Limb (tissue), 2 donors: ENCODE results near the gene CENPO.
A peak's percentile ranks its signal among the peaks of the same experiment; 100 is the strongest.

Experiments used
- DNase-seq, 2 donors: peaks; one replicate each; pipeline ENCODE4 v3.0.0-alpha.2; 2016; ENCODE audit errors: extremely low spot score in 2 of 2

Gene CENPO, protein sequence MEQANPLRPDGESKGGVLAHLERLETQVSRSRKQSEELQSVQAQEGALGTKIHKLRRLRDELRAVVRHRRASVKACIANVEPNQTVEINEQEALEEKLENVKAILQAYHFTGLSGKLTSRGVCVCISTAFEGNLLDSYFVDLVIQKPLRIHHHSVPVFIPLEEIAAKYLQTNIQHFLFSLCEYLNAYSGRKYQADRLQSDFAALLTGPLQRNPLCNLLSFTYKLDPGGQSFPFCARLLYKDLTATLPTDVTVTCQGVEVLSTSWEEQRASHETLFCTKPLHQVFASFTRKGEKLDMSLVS

DNA sequence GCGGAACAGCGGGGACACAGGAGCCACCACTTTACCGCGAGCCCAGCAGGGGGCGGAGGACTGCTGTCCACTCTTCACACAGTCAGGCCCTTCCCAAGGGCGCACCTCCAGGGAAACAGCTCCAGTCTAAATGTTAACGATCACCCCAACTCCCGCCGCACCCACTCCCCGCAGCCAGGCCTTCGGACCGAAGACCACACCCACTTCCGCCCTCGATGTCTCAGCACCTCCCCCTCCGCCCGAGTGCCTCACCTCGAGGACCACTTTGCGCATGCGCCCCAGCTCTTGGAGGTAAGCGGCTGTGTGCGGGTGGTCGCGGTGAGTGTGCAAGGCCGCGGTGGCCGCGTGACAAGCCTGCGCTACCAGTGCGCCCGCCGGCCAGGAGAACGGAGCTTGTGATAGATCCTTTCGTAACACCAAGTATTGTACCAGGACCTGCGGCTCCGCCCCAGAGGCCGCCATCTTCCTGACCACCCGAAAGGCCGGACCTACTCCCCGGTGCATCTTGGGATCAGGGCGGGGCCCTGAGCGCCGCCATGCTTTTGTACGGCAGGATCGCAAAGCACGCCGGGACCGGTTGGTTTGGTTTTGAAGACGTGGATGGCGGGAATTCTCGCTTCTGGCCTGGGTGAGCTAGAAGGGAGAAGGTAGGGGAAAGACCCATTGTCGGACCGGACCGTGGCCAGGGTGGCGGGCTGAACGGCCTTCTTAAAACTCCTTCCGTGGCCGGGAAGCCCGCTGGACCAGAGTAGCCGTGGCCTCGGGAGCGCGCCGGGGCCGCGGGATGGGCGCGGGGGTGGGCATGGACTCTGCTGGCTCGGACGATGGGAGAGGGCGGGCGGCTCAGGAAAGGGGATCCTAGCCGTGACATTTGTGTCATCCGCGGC, at the start of gene CENPO, which contains the start of gene PTRHD1:
Gene CENPO, plus strand, starts transcription at position 552 of the 887 bp plus-strand sequence. CDS start 495 bp downstream, outside the sequence.
Gene PTRHD1, minus strand, starts transcription at position 518 of the 887 bp plus-strand sequence. Its CDS starts 14 bp downstream, at position 504.
- peak; percentile 97 to 98 for DNase-seq

DNA sequence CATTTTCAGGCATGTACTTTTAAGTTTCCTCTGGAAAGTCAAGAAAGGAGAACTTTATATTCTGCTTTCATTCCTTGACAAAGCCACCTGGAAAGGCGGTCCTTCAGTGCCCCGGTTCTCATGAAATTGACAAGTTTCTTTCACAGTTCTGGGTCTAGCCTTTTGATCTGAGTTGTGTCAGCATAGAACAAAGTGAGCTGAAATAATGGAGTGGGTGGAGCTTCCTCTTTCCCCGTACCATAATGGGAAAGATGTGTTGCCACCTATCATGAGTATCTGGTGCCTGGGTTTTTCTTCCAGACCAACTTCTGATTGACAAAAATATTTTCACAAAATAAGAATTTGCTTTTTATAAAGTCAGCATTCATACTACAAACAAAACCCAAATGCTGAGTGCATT, 49.3 kb upstream of the CENPO start:
- DNase-seq = no peak

- DNase-seq = no peak
Measured at GRCh38 chr2:24744356-24744755, 48.9 kb upstream of the CENPO start.

- no peak for DNase-seq
Measured at GRCh38 chr2:24745825-24746224, 47.4 kb upstream of the CENPO start.

GRCh38 chr2:24747299-24747698, 45.9 kb upstream of the CENPO start:
- DNase-seq = no peak

DNA sequence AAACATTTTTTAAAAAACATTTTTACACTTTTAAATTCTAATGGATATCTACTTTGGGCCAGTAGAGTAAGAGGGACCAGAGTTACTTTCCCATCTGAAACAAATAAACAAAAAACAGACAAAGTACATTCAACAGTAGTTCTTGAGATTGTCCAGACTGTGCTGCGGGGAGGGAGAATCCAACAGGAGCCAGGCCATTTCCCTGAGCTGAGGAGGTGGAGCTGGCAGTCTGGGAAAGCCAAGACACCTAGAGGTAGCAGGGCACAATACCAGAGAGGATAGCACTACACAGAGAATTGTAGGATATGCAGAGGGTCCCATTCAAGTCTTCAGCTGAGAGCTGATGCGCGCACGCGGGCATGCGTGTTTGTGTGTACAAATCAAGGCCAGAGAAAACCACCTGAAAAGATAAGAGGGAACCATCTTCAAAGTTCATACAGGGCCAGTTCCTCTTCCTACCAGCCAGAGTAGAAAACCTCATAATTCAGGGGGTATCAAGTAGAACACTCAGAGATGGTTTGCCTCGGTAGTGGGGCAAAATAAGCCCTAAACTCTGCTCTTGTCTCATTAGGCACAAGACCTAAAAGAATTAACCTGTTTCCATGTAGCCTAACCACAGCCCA, 44.0 kb upstream of the CENPO start:
- no peak for DNase-seq

- no peak for DNase-seq
Measured at GRCh38 chr2:24754985-24755705, 38.1 kb upstream of the CENPO start.

GRCh38 chr2:24756789-24757188, 36.4 kb upstream of the CENPO start:
- no peak for DNase-seq

DNA sequence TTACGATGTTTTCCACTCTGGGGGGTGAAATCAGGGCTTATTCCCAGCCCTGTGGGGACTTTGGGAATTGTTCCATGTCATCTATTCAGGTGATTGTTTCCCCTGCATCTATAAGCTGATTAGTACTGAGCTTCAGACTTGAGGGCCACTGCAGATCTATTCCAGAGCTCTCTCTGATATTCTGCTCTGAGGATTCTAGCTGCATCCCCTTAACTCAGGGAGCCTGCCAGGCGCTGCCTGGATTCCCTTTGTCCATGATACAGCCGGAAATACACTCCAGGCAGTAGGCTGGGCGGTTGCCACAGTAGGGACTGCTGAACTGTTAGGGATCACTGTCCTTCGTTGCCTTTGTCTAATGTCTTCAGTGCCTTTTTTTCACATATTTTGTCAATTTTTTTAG, 31.4 kb upstream of the CENPO start:
- no peak for DNase-seq

DNA sequence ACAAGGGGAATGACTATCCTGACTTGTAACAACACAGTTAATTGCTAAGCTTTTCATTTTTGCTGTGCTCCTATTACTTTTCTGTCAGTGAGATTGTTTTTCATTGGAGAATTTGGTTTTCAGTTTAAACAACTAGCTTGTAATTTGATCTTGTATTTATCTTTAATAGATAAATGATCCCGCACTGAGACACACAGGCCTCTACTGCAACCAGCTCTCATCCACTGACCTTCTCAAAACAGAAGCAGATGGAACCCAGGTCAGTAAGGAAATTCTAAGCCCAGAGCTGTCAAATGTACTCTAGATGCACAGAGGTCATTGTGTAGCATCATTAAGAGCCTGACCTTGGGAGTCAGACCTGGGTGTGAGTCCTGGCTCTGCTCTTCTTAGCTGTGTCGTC, 30.7 kb upstream of the CENPO start:
- no peak for DNase-seq

DNA sequence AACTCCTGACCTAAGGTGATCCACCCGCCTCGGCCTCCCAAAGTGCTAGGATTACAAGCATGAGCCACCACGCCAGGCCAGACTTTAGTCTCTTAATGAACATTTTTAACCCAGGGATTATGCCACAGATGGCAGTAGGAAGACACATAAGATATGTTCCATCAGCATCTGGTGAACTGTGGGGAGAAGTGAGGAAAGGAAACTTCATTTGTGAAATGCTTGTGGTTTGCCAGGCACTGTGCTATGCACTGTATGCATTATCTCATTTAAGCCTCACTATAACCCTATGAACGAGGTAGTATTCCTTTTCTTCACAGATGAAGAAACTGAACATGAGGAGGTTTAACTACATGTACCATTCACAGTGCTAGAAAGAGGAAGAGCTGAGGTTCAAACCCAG, 29.4 kb upstream of the CENPO start:
- no peak for DNase-seq

DNA sequence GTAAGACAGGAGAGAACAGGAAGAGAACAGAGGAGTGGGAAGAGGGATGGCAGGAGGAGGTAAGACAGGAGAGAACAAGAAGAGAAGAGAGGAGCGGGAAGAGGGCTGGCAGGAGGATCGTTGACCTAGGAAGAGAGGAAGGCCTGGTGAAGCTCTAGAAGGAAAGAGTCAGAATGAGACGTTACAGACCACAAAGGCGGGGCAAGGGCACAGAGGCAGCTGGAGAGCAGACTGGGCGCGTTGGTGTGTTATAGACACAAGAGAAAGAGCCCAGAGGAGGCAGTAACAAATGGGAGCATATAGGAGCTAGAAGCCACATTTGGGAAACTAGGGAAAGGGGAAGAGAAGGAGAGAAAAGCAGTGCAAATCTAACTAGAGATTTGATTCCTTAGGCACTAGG, 26.6 kb upstream of the CENPO start:
- no peak for DNase-seq

DNA sequence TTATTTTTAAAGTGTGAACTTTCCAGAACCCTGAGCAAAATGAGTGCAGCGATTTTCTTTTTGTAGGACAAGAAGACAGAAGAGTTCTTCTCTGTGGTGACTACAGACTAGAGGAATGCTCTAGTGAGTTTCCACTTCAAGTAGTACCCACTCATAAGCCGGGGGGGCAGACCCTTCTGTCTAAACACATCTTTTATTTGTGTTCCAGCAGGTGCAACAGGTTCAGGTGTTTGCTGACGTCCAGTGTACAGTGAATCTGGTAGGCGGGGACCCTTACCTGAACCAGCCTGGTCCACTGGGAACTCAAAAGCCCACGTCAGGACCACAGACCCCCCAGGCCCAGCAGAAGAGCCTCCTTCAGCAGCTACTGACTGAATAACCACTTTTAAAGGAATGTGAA, 25.2 kb upstream of the CENPO start:
- no peak for DNase-seq

DNA sequence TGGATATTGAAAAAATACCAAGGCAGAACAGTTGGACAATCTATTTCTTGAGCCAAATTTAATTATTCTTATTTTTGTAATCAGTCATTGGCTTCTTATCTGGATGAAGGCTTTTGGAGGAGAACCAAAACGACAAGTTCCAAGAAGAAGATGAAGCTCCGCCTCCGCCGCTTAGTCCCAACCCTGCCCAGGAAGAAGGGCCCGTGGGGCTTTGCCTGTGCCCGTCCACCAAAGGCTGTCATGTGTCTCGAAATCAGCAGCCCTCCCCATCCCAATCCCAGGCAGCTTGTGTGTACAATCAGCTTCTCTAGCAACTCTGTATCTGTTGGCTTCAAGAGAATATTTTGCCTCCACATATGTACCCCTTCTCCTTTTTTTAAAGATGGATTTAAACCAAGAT, 24.6 kb upstream of the CENPO start:
- no peak for DNase-seq

- DNase-seq = no peak
Measured at GRCh38 chr2:24771061-24771460, 22.2 kb upstream of the CENPO start.

- DNase-seq = no peak
Measured at GRCh38 chr2:24771764-24772586, 21.2 kb upstream of the CENPO start.

DNA sequence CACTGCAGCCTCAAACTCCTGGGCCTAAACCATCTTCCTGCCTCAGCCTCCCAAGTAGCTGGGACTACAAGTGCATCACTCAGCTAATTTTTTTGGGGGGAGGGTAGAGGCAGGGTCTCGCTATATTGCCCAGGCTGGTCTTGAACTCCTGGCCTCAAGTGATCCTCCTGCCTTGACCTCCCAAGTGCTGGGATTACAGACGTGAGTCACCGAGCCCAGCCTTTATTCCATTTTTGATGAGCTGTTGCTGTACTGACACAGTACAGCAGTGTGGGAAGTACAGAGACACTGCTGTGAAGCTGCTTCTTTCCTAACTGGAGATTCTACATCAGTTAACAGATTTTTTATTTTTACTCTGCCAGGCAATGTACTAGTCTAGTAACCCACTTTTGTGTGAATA, 18.9 kb upstream of the CENPO start:
- DNase-seq = no peak

GRCh38 chr2:24779116-24779515, 14.1 kb upstream of the CENPO start:
- DNase-seq = no peak

GRCh38 chr2:24783641-24784040, 9.6 kb upstream of the CENPO start:
- no peak for DNase-seq

DNA sequence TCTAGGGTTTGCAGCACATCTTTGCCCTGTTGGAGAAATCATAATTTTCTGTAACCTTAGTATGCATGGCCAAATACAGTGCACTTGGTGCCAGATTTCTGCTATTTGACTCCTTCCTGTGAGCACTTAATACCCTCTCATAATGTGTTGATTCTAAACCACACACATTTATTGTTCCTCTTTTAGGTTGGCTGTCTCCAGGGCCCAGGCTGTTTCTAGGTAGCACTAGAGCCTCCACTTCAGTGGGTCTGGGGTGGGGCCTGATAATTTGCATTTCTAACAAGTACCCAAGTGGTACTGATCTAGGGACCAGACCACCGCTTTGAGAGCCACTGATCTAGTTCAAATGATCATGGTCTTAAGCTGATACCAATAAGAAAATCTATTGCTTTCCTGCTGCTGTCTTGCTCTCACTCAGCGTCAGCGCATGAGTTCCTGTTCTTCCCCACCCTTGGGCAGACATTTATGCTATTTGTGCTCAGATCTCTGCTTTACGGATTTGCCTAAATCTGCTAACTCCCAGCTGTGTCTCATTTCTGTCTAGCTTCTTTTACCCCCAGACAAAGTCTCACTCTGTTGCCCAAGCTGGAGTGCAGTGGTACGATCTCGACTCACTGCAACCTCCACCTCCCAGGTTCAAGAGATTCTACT, 7.4 kb upstream of the CENPO start:
- DNase-seq = no peak
